ENCODE measurements around the gene KIF3A. TPM values are rescaled to one million over a fixed set of nuclear protein-coding genes. Genes with fewer than 3 reads are reported as not detected.

KIF3A gene
- total RNA-seq, 1 experiment from 2014 or later, result 4.4 TPM

Other genes starting within 250 kb of the KIF3A start
- gene IRF1, start 246.8 kb downstream of the KIF3A start, total RNA-seq (2014; rRNA removed; shearing (Covaris generic)), result 34.1 and 42.1 TPM in 2 replicates
- not detected in 2 replicates for gene IL5, start 194.0 kb downstream of the KIF3A start, total RNA-seq (2014; rRNA removed; shearing (Covaris generic))
- gene RAD50, start 180.6 kb downstream of the KIF3A start, total RNA-seq (2014; rRNA removed; shearing (Covaris generic)), result 13.5 and 25.2 TPM in 2 replicates
- not detected in 2 replicates for gene IL13, start 79.4 kb downstream of the KIF3A start, total RNA-seq (2014; rRNA removed; shearing (Covaris generic))
- gene IL4, start 63.6 kb downstream of the KIF3A start, total RNA-seq (2014; rRNA removed; shearing (Covaris generic)), result not detected in 2 replicates
- 2.0 TPM in 1 of 2 replicates, not detected in the other for gene CCNI2, start 9.9 kb upstream of the KIF3A start, total RNA-seq (2014; rRNA removed; shearing (Covaris generic))
- 34.3 and 44.8 TPM in 2 replicates for gene SEPTIN8, start 39.7 kb upstream of the KIF3A start, total RNA-seq (2014; rRNA removed; shearing (Covaris generic))
- gene SOWAHA, start 75.8 kb upstream of the KIF3A start, total RNA-seq (2014; rRNA removed; shearing (Covaris generic)), result not detected in 2 replicates
- gene SHROOM1, start 93.1 kb upstream of the KIF3A start, total RNA-seq (2014; rRNA removed; shearing (Covaris generic)), result 4.8 and 6.1 TPM in 2 replicates
- gene GDF9, start 128.9 kb upstream of the KIF3A start, total RNA-seq (2014; rRNA removed; shearing (Covaris generic)), result 0.12 and 0.39 TPM in 2 replicates
- 330 and 401 TPM in 2 replicates for gene UQCRQ, start 129.1 kb upstream of the KIF3A start, total RNA-seq (2014; rRNA removed; shearing (Covaris generic))
- 0.29 and 0.84 TPM in 2 replicates for gene LEAP2, start 136.1 kb upstream of the KIF3A start, total RNA-seq (2014; rRNA removed; shearing (Covaris generic))
- gene AFF4, start 226.1 kb upstream of the KIF3A start, total RNA-seq (2014; rRNA removed; shearing (Covaris generic)), result 23.8 and 27.4 TPM in 2 replicates

Data from RPMI7951 (cell line).